ENCODE measurements around the gene LRRC28.

GRCh38 chr15:99268431-99268830 is 17.1 kb downstream of the LRRC28 start:
- TF ChIP-seq CTCF (IDR thresholded peaks at IDR 0.05; ENCODE audit: low read depth, low read length, poor library complexity, severe bottlenecking), result no peak
- no peak for TF ChIP-seq EZH2phosphoT487 (IDR thresholded peaks at IDR 0.05; ENCODE audit: borderline replicate concordance, low read length)

All from DOHH2 (cell line).